Activated CD8-positive, alpha-beta memory T cell treated with anti-CD3 and anti-CD28 coated beads for 36 hours (primary cell): ENCODE results near the gene NECAB2. TPM values are rescaled to one million over a fixed set of nuclear protein-coding genes. Genes with fewer than 3 reads are reported as not detected.

ENCODE experiments used
- CTCF ChIA-PET: fragments of 350-600 bp; sonication (Branson Sonifier 250); formaldehyde crosslinking; loops from one replicate; lab custom pipeline; 2021; ENCODE audit warnings: antibody characterized with exemption; lab: Charles Lee
- POLR2A ChIA-PET: fragments of 350-600 bp; sonication (Branson Sonifier 250); formaldehyde crosslinking; loops from one replicate; lab custom pipeline; 2021; ENCODE audit warnings: antibody characterized with exemption; lab: Charles Lee
- total RNA-seq, 2 experiments: library from RNA; stranded (reverse); gene quantifications; one replicate each; pipeline ENCODE4 v1.2.3, GENCODE V29; 2021

Gene NECAB2
- total RNA-seq, 2 experiments from 2014 or later: not detected

DNA sequence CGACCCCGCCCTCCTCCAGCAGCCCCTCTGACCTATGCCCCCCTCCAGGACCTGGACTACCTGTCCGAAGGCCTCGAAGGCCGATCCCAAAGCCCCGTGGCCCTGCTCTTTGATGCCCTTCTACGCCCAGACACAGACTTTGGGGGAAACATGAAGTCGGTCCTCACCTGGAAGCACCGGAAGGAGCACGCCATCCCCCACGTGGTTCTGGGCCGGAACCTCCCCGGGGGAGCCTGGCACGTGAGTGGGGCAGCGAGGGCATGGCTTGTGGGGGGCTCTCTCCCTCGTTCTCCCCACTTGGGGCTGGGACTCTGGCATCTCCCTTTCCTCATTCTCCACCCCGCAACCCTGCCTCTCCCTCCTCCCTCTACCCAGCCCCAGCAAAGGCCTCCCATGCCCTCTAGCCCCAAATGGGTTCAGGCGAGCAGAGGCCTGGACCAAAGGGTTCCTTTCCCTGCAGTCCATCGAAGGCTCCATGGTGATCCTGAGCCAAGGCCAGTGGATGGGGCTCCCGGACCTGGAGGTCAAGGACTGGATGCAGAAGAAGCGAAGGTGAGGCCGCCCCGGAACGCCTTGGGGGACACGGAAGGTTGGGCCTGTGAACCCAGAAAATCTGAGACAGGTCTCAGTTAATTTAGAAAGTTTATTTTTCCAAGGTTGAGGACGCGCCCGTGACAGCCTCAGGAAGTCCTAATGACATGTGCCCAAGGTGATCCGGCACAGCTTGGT lies 7.4 kb upstream of the NECAB2 start:
- CTCF ChIA-PET: no interaction called here
- POLR2A ChIA-PET: no interaction called here

DNA sequence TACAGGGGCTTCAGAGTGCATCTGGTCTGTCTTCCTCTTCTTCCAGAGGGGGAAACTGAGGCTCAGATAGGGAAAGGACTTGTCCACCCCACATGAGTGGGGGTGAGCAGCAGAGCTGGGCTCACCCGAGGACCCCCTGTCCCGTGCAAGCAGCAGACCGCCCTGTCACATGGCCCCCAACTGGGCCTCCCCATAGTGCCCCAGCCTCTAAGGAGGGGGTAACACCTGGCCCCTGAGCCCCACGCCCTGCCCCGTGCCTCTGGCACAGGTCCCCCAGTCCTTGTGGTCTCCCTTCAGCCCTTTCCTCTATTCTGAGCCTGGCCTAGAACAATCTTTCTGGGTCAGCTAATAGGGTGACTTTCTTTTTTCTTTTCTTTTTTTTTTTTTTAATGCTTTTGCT lies 6.5 kb upstream of the NECAB2 start:
- ChIA-PET CTCF (no interaction called here), POLR2A (no interaction called here)

DNA sequence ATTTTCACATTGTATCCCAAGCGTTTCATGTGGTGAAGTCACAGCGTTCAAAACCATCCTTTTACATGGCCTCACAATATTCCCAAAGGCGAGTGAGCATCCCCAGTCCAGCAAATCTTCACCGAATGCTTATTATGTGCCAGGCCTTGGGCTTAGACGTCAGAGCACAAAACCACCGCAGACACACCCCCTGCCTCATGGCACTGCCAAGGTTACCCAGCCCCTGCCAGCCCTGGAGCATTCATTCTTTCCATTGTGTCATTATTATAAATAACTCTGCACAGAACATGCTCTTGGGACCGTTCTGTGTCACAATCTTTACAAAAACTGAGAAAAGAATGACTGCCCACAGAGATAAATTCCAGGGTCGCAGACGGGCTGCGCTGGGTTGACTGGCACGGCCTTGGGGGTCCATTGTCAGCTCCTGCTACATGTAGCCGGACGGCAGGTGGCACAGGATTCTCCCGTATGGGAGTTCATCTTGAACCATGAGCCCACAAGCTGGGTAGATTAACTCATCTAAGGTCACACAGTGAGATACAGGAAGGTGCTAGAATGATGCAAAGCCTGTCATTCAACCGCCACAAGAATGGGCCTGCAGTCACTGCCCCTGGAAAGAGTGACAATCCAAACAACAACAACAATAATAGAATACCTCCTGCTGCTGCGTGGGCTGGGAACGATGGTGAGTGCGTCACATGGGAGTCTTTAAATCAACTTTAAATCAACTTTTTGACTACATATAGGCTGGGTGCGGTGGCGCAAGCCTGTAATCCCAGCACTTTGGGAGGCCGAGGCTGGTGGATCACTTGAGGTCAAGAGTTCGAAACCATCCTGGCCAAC lies 4.5 kb upstream of the NECAB2 start:
- POLR2A ChIA-PET: no interaction called here
- CTCF ChIA-PET: no interaction called here

- CTCF ChIA-PET: no interaction called here
- POLR2A ChIA-PET: no interaction called here
Observed at GRCh38 chr16:83964684-83965443, 3.2 kb upstream of the NECAB2 start.

DNA sequence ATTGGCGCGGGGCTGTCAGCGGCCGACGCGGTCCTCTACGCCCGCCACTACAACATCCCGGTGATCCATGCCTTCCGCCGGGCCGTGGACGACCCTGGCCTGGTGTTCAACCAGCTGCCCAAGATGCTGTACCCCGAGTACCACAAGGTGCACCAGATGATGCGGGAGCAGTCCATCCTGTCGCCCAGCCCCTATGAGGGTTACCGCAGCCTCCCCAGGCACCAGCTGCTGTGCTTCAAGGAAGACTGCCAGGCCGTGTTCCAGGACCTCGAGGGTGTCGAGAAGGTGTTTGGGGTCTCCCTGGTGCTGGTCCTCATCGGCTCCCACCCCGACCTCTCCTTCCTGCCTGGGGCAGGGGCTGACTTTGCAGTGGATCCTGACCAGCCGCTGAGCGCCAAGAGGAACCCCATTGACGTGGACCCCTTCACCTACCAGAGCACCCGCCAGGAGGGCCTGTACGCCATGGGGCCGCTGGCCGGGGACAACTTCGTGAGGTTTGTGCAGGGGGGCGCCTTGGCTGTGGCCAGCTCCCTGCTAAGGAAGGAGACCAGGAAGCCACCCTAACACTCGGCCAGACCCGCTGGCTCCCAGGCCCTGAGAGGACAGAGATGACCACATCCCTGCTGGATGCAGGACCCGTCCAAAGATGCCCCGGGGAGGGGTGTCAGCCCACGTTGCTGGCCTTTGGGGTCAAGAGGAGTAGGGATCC lies 2.4 kb upstream of the NECAB2 start:
- ChIA-PET CTCF (no interaction called here), POLR2A (no interaction called here)

GRCh38 chr16:83966153-83966696 lies 1.8 kb upstream of the NECAB2 start:
- ChIA-PET POLR2A (no interaction called here), CTCF (no interaction called here)

DNA sequence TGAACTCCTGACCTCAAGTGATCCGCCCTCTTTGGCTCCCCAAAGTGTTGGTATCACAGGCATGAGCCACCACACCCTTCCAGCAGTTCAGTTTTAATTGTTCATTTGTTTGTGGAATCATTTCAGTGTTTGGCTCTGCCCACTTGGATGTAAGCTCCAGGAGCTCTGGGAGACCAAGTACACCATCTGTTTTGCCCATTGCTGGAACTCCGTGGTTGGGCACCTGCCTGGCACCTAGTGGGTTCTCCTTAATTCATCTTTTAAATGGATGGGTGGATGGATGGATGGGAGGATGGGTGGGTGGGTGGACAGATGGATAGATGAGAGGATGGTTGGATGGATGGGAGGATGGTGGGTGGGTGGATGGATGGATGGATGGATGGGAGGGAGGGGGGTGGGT lies 953 bp upstream of the NECAB2 start:
- ChIA-PET CTCF (no interaction called here), POLR2A (no interaction called here)

DNA sequence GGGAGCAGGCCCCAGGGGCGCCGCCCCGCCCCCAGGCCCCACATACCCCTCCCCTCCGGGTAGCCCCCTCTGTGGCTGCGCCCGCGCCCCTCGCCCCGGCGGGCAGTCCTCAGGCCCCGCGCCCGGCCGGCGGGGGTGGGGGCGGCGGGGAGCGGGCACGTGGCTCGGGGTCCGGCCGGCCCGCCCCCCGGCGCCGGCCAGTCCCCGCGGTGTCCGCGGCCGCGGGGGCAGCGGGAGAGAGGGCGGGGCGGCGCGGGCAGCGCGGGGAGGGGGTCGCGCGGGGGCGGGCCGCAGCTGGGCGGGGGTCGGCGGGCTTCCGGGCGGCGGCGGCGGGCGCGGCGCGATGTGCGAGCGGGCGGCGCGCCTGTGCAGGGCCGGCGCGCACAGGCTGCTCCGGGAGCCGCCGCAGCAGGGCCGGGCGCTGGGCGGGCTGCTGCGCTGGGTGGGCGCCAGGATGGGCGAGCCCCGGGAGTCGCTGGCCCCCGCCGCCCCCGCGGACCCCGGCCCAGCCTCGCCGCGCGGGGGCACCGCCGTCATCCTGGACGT lies 335 bp downstream of the NECAB2 start:
- CTCF ChIA-PET: no interaction called here
- POLR2A ChIA-PET: no interaction called here

DNA sequence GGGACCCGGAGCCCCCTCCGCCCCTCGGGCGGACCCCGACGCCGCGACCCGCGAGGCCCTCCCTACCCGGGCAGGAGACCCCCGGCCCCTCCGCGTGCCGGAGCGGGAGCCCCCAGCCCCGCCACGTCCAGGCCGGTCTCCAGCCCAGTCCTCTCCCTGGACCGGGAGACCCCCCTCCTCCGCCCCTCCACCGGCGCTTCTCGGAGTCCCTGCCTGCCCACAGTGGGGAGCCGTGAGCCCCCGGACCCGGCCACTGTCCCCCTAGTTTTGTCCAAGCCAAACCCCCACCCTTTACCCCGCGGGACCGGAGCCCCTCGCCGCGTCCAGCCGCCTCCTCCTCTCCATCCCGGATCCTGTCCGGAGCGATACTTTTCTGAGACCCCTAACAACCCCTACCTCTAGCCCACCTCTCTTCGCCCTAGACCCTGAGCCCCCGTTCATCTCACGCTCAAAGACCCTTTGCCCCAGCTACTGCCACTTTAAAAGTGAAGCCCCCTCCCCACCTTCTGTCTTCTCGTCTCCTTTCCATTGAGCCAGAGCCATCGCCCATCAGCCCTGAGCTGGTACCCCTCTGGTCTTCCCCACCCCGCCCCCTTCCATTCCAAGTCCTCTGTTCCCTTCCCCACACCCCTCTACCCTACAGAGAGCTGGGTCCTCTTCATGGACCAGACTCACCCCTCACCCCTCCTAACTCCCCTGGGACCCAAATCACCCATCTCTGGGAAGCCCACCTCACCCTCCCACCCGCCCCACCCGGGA lies 1.0 kb downstream of the NECAB2 start:
- ChIA-PET POLR2A (no interaction called here), CTCF (interaction anchor here (0.8 to 1.2 kb wide), 2 partner anchors 94 to 97 kb away, joined by 3 to 4 read pairs; no protein-coding TSS in a partner anchor)

DNA sequence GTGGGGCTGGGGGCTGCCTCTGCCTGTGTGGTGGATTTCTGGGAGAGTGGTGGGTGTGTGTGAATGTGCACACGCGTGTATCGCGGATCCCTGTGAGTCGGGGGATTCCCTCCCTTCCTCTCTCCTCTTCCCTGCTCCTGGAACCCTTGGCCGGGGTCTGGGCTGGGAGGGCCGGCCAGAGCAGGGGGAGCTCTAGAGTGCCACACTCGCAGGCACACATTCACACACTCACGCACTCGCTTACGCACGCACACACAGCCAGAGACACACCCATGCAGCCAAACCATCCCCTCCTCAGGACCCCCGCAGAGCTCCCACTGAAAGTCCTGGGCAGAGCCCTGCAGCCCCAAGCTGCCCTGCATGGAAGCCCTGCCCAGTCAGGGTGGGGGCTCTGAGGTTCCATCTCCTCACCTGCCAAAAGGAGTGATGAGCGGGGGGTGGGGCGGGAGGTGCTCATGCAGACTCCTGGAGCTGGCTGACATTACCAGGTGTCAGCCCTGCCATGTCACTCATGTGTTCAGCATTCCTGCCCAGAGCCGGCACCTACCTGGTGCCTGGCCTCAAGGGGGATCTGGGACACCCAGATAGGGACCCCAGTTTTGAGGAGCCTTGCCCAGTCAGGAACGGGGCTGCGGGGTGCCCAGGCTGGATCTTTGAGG lies 1.9 kb downstream of the NECAB2 start:
- ChIA-PET POLR2A (no interaction called here), CTCF (interaction anchor here (0.8 to 1.9 kb wide), 3 partner anchors 13 to 96 kb away, joined by 3 to 5 read pairs (median 4); no protein-coding TSS in a partner anchor)

DNA sequence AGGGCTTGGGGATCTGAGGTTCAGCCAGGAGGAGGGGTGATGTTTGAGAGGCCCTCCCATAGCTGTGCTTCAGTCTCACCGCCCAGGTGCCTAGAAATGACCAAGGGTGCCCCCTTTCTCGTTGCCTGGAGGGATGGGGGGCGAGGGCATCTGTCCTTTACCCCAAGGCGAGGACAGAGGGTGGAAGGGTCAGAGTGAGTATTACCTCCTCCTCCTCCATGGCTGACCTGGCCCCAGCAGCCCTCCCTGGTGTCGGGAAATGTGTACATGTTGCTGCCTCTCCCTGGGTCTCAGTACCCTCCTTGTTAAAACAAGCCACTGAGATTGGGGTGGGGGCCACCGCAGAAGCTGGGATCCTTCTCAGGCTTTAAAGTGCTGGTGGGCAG lies 2.4 kb downstream of the NECAB2 start:
- POLR2A ChIA-PET: interaction anchor here (0.7 kb wide), 1 partner anchor 209 kb away, joined by 5 read pairs; no protein-coding TSS in a partner anchor

GRCh38 chr16:83971165-83972130 lies 3.4 kb downstream of the NECAB2 start:
- CTCF ChIA-PET: interaction anchor here (1.1 to 1.9 kb wide), 2 partner anchors 15 to 113 kb away, joined by 3 to 5 read pairs; no protein-coding TSS in a partner anchor
- POLR2A ChIA-PET: no interaction called here

More for the DNA sequence above, 2.4 kb downstream of the NECAB2 start:
- CTCF ChIA-PET: interaction anchor here (1.1 to 1.9 kb wide), 2 partner anchors 14 to 114 kb away, joined by 3 to 5 read pairs; no protein-coding TSS in a partner anchor

DNA sequence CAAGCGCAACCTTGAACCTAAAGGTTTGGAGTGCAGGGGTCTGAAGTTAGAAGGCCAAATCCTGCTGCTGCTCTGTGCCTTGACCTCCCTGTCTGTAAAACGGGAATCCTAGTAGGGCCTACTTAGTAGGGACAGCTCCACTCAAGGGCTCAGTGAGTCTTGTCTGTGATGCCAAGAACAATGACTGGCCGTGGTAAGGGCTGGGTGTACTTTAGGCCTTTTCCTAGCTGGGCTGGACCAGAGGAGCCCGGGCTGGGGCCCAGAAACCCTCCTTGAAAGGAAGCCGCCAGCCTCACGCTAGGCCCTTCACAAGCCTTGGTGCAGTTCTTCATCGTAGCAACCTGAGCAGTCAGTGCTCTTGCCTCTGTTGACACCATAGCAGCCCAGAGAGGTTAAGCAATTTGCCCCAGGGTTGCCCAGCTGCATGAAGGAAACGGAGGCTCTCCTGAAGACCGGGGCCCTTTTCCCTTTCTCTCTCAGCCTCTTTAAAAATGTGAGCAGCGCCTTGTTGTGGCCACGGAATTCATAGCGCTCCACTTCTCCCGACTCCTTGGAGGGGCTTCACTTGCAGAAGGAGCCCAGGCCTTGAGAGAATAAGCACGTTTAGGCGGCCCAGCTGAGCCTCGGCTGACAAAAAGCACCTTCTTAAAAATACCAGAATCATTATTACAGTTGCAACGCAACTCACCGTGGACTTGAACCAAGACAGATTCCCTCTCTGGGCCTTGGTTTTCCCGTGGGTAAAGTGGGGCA lies 4.4 kb downstream of the NECAB2 start:
- POLR2A ChIA-PET: no interaction called here
- CTCF ChIA-PET: no interaction called here

- POLR2A ChIA-PET: no interaction called here
- CTCF ChIA-PET: no interaction called here
Observed at GRCh38 chr16:83973077-83973476, 5.0 kb downstream of the NECAB2 start.

GRCh38 chr16:83973581-83974385 lies 5.7 kb downstream of the NECAB2 start:
- POLR2A ChIA-PET: no interaction called here
- CTCF ChIA-PET: no interaction called here
